ENCODE results near the gene BPNT1. TPM values are rescaled to one million over a fixed set of nuclear protein-coding genes. Genes with fewer than 3 reads are reported as not detected.

The BPNT1 gene
- total and polyA plus RNA-seq, 2 donors (not counting 3 experiments of a cell fraction or from before 2014, with no cell fraction given), result 20.3 to 29.0 TPM

- Histone ChIP-seq H3K4me3 (replicated peaks in 1 of 3; ENCODE audit: insufficient read depth in 1 of 3, low read depth in 1 of 3, low read length in 3 of 3) (no peak overlapping the region), H3K79me2 (ENCODE audit: control insufficient read depth, insufficient read depth, low read length) (no peaks in the 10 kb centered on the region), H3K9me3 (replicated peaks; ENCODE audit: control insufficient read depth, insufficient read depth, low read length) (no peaks in the 10 kb centered on the region), H3K27me3 (ENCODE audit: control insufficient read depth in 2 of 2, insufficient read depth in 2 of 2, low read length in 2 of 2) (no peaks in the 10 kb centered on the region), H3K4me1 (ENCODE audit: control insufficient read depth, extremely low read depth, insufficient read depth, low read length) (no peaks in the 10 kb centered on the region), H3K27ac (ENCODE audit: insufficient read depth, low read depth, low read length) (no peak overlapping the region), H3K36me3 (ENCODE audit: control insufficient read depth in 2 of 2, extremely low read depth in 1 of 2, insufficient read depth in 2 of 2, low read length in 2 of 2) (peaks cover 2 to 4% of the 10 kb centered on the region in 2 experiments), H3K9me1 (replicated peaks; ENCODE audit: control insufficient read depth, extremely low read depth, insufficient read depth, low read length) (peaks cover 3% of the 10 kb centered on the region), H4K20me1 (replicated peaks; ENCODE audit: control insufficient read depth, extremely low read depth, insufficient read depth, low read length) (no peaks in the 10 kb centered on the region), H3K4me2 (ENCODE audit: insufficient read depth, low read length) (no peak overlapping the region), H3K9ac (replicated peaks; ENCODE audit: extremely low read depth, insufficient read depth, low read length) (no peak overlapping the region), H2AFZ (ENCODE audit: low read depth, low read length) (no peak overlapping the region)
- ChIA-PET POLR2A (interaction anchor here (0.6 kb wide), 3 partner anchors 21 to 100 kb away, joined by 3 to 4 read pairs (median 3); no protein-coding TSS in a partner anchor), CTCF (interaction anchor here (0.7 to 3.2 kb wide), 6 partner anchors 10 to 93 kb away, joined by 3 to 36 read pairs (median 3); no protein-coding TSS in a partner anchor)
- intact Hi-C loops (cut with micrococcal nuclease), result no loop called here
- dilution Hi-C loops (cut with MboI; ENCODE audit: extremely low pct_ligation_motif_present, low sequenced_read_pairs), result no loop called here
- no peak for DNase-seq (ENCODE audit: low read depth, low spot score)
- BruUV-seq (replicated peaks), result no TSS peak
- FAIRE-seq, result no peak
- TF ChIP-seq JUN (IDR thresholded peaks at IDR 0.05; ENCODE audit: borderline replicate concordance, insufficient read depth, insufficient read length, low read depth) (no peak), POLR2A (IDR thresholded peaks at IDR 0.05; ENCODE audit: low read depth, low read length) (no peak), FOS (IDR thresholded peaks at IDR 0.05; ENCODE audit: borderline replicate concordance, insufficient read depth, low read length) (no peak), MAX (IDR thresholded peaks at IDR 0.05; ENCODE audit: insufficient read depth, insufficient read length) (no peak), MYC (IDR thresholded peaks at IDR 0.05; ENCODE audit: low read depth, low read length) (no peak), EZH2 (IDR thresholded peaks at IDR 0.05; ENCODE audit: borderline replicate concordance, low read depth, low read length, severe bottlenecking) (no peak), POLR2AphosphoS5 (IDR thresholded peaks at IDR 0.05; ENCODE audit: insufficient read depth, low read depth, low read length) (no peak), GATA2 (IDR thresholded peaks at IDR 0.05; ENCODE audit: insufficient read depth, insufficient read length, low read depth, low read length) (no peak)
- TF ChIP-seq, protein P1, sequence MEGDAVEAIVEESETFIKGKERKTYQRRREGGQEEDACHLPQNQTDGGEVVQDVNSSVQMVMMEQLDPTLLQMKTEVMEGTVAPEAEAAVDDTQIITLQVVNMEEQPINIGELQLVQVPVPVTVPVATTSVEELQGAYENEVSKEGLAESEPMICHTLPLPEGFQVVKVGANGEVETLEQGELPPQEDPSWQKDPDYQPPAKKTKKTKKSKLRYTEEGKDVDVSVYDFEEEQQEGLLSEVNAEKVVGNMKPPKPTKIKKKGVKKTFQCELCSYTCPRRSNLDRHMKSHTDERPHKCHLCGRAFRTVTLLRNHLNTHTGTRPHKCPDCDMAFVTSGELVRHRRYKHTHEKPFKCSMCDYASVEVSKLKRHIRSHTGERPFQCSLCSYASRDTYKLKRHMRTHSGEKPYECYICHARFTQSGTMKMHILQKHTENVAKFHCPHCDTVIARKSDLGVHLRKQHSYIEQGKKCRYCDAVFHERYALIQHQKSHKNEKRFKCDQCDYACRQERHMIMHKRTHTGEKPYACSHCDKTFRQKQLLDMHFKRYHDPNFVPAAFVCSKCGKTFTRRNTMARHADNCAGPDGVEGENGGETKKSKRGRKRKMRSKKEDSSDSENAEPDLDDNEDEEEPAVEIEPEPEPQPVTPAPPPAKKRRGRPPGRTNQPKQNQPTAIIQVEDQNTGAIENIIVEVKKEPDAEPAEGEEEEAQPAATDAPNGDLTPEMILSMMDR (IDR thresholded peaks at IDR 0.05; ENCODE audit: extremely low read depth in 1 of 2, insufficient read depth in 1 of 2, low read depth in 1 of 2, low read length in 2 of 2), result no peak
Measured at GRCh38 chr1:220011620-220012019, 78.0 kb downstream of the BPNT1 start.

MicroRNA genes within 50 kb of the gene (microRNA counts, 767-probe panel; counts per million panel counts)
- microRNA hsa-miR-194-5p, result 723 counts per million, percentile 96 among the panel's probes with 10 or more counts
- 723 counts per million, percentile 96 among the panel's probes with 10 or more counts for microRNA hsa-miR-215

Small RNA genes lying within 50 kb of the gene (microRNA-seq; reads per million reads assigned to microRNA genes)
- gene MIR194-1 (ENCODE audit: borderline number of aligned reads, borderline replicate concordance), result 1.9 reads per million
- not detected for gene MIR215 (ENCODE audit: borderline number of aligned reads, borderline replicate concordance)

Small RNA genes lying within 50 kb of the gene (small RNA-seq; reads per million reads assigned to genes)
- gene MIR194-1 (ENCODE audit: insufficient read depth, insufficient read length, low read depth, low replicate concordance) (not detected), gene MIR215 (ENCODE audit: insufficient read depth, insufficient read length, low read depth, low replicate concordance) (not detected)

Other genes starting within 250 kb of the BPNT1 start
- gene SLC30A10, start 161.2 kb downstream of the BPNT1 start, total RNA-seq, result not detected in 2 replicates
- not detected in 2 replicates for gene SLC30A10, start 161.2 kb downstream of the BPNT1 start, polyA plus RNA-seq
- gene EPRS1, start 43.3 kb downstream of the BPNT1 start, total RNA-seq, result 103 and 109 TPM in 2 replicates
- gene EPRS1, start 43.3 kb downstream of the BPNT1 start, polyA plus RNA-seq, result 22.2 and 22.9 TPM in 2 replicates
- gene IARS2, start 4.3 kb upstream of the BPNT1 start, total RNA-seq, result 57.6 and 62.8 TPM in 2 replicates
- gene IARS2, start 4.3 kb upstream of the BPNT1 start, polyA plus RNA-seq, result 9.2 and 15.5 TPM in 2 replicates
- gene RAB3GAP2, start 182.7 kb upstream of the BPNT1 start, total RNA-seq, result 37.0 and 37.4 TPM in 2 replicates
- 11.1 and 15.9 TPM in 2 replicates for gene RAB3GAP2, start 182.7 kb upstream of the BPNT1 start, polyA plus RNA-seq

Data from endothelial cell of umbilical vein (primary cell).